Adrenal gland (tissue), 12 donors: ENCODE results near the gene TCTN3. TPM values are rescaled to one million over a fixed set of nuclear protein-coding genes. Genes with fewer than 3 reads are reported as not detected.

ENCODE experiments used
- DNase-seq, 7 donors: peaks; one replicate each; pipeline ENCODE4 v3.0.0-alpha.2; 2019 to 2020
- H3K27ac ChIP-seq, 5 donors: fragments of 200-600 bp; sonication (generic) in 4 of 5; 1 replicate in 3 of 5; 2 replicates in 2 of 5; pipeline versions ENCODE4 v1.5.1 to v1.8.0; 2016 to 2020; ENCODE audit warnings: mild to moderate bottlenecking in 1 of 5
- H3K27me3 ChIP-seq: fragments of 200-600 bp; 2 replicates; pipeline ENCODE4 v1.8.0; 2021
- H3K36me3 ChIP-seq, 2 donors: fragments of 200-600 bp; replicated peaks in 1 of 2; 1 replicate in 1 of 2; 2 replicates in 1 of 2; pipeline versions ENCODE4 v1.5.1 to v1.8.0; 2018 to 2022
- H3K4me1 ChIP-seq, 2 donors: fragments of 200-600 bp; replicated peaks in 1 of 2; 1 replicate in 1 of 2; 2 replicates in 1 of 2; pipeline versions ENCODE4 v1.5.1 to v1.8.0; 2018 to 2021
- H3K4me3 ChIP-seq, 4 donors: fragments of 200-600 bp; sonication (generic) in 3 of 4; one replicate each; pipeline ENCODE4 v1.5.1; 2016 to 2018
- H3K9me3 ChIP-seq, 3 donors: fragments of 200-600 bp; sonication (generic) in 1 of 3; replicated peaks in 1 of 3; 1 replicate in 2 of 3; 2 replicates in 1 of 3; pipeline versions ENCODE4 v1.5.1 to v1.8.0; 2016 to 2021
- CTCF ChIP-seq, 6 experiments: fragments of 450-650 bp in 4 of 6; fragments of 200-600 bp in 2 of 6; sonication (generic) in 1 of 6; IDR thresholded peaks; 1 replicate in 5 of 6; 2 replicates in 1 of 6; pipeline versions ENCODE4 v1.5.1 to v1.8.0; 2016 to 2021; ENCODE audit warnings: antibody characterized with exemption in 6 of 6, mild to moderate bottlenecking in 2 of 6, moderate library complexity in 1 of 6
- POLR2A ChIP-seq, 2 donors: fragments of 450-650 bp; IDR thresholded peaks; one replicate each; pipeline ENCODE4 v1.6.1; 2017; ENCODE audit warnings: antibody characterized with exemption in 2 of 2, mild to moderate bottlenecking in 2 of 2, moderate library complexity in 1 of 2
- WGBS, 4 donors: extraction: QIAGEN DNeasy Blood & Tissue Kit in 2 of 4; methylation state at CpG; one replicate each; pipeline versions ENCODE4 v1.1.5 to v1.1.7; 2013 to 2017; 5-methylcytosine and 5-hydroxymethylcytosine counted together
- intact Hi-C, 2 donors: fragments of 100-400 bp; cut with DNase I; formaldehyde crosslinking; loops; one replicate each; pipeline versions ENCODE4 v1.14.1 to v1.15.0; 2022 to 2023
- polyA plus RNA-seq, 3 donors: library from polyadenylated mRNA; stranded (reverse); fragments of 200-250 nt in 2 of 3; fragments of 350-450 nt in 1 of 3; fragmentation: Illumina TruSeq in 1 of 3; extraction: RNeasy Lipid Tissue Mini Kit (QIAGEN cat#74804) in 1 of 3; gene quantifications; one replicate each; pipeline ENCODE4 v1.2.3, GENCODE V29; 2013 to 2014
- total RNA-seq, 9 donors: library from RNA; depleted of rRNA in 4 of 9; stranded (reverse); fragments of >200 nt in 4 of 9; fragments of 120-200 nt in 1 of 9; fragmentation: NEBNext Ultra II Directional in 1 of 9; extraction: Animal tissue kit (Norgen Biotek cat#: 25700) in 1 of 9; gene quantifications; one replicate each; pipeline versions ENCODE4 v1.1.0 to v1.2.4, GENCODE V29; 2013 to 2023
- donor health status: healthy with polysubstance abuse.
- donor health status: Bipolar disorder and iron deficiency.
- donor health status: DM: yes; HTN: yes; CAD: no.
- donor health status: DM: no; HTN: no; CAD: no.
- donor health status: DM: no; HTN: no; CAD: no.
- donor health status: DM: yes; HTN: yes; CAD: no.

The TCTN3 gene
- total and polyA plus RNA-seq, 12 donors: 14.2 to 72.3 (median 43.6) TPM

GRCh38 chr10:95644901-95645300, 48.8 kb downstream of the TCTN3 start:
- Histone ChIP-seq H3K4me1 (no peaks in the 10 kb centered on the region), H3K9me3 (no peaks in the 10 kb centered on the region), H3K36me3 (peaks cover 0 to 26% of the 10 kb centered on the region in 2 donors), H3K27ac (no peak overlapping the region), H3K4me3 (no peak overlapping the region), H3K27me3 (no peaks in the 10 kb centered on the region)
- 41 to 73% (median 53%) methylated on average over 1 of the region's 1 CpG for WGBS, 4 donors
- intact Hi-C loops: no loop called here
- TF ChIP-seq CTCF (IDR thresholded peaks at IDR 0.05) (no peak), POLR2A (IDR thresholded peaks at IDR 0.05) (no peak)
- no peak for DNase-seq

- no peak overlapping the region for H3K4me3 ChIP-seq
- WGBS, 4 donors: 96 to 100% (median 100%) methylated on average over 1 of the region's 1 CpG
- H3K36me3 ChIP-seq: peaks cover 0 to 48% of the 10 kb centered on the region in 2 donors
- H3K9me3 ChIP-seq: no peaks in the 10 kb centered on the region
- H3K27ac ChIP-seq: no peak overlapping the region
- intact Hi-C loops: no loop called here
- H3K27me3 ChIP-seq: no peaks in the 10 kb centered on the region
- H3K4me1 ChIP-seq: no peaks in the 10 kb centered on the region
- DNase-seq: no peak
- TF ChIP-seq CTCF (IDR thresholded peaks at IDR 0.05): no peak
- no peak for TF ChIP-seq POLR2A (IDR thresholded peaks at IDR 0.05)
Measured at GRCh38 chr10:95640891-95641315, 52.8 kb downstream of the TCTN3 start.

- no peak overlapping the region for H3K4me3 ChIP-seq
- H3K9me3 ChIP-seq: no peaks in the 10 kb centered on the region
- H3K27ac ChIP-seq: no peak overlapping the region
- DNase-seq: no peak
- H3K4me1 ChIP-seq: no peaks in the 10 kb centered on the region
- TF ChIP-seq POLR2A (IDR thresholded peaks at IDR 0.05): no peak
- TF ChIP-seq CTCF (IDR thresholded peaks at IDR 0.05): no peak
- peaks cover 0 to 54% of the 10 kb centered on the region in 2 donors for H3K36me3 ChIP-seq
- no peaks in the 10 kb centered on the region for H3K27me3 ChIP-seq
- intact Hi-C loops: no loop called here
- WGBS, 4 donors: 98 to 100% (median 99%) methylated on average over 4 of the region's 4 CpGs
Measured at GRCh38 chr10:95637911-95638310, 55.8 kb downstream of the TCTN3 start.

GRCh38 chr10:95637140-95637539, 56.6 kb downstream of the TCTN3 start:
- H3K36me3 ChIP-seq: peaks cover 0 to 52% of the 10 kb centered on the region in 2 donors
- no peaks in the 10 kb centered on the region for H3K27me3 ChIP-seq
- 94 to 98% (median 97%) methylated on average over 10 of the region's 10 CpGs for WGBS, 4 donors
- no peaks in the 10 kb centered on the region for H3K9me3 ChIP-seq
- no peak for DNase-seq
- TF ChIP-seq POLR2A (IDR thresholded peaks at IDR 0.05): no peak
- TF ChIP-seq CTCF (IDR thresholded peaks at IDR 0.05): no peak
- intact Hi-C loops: no loop called here
- no peaks in the 10 kb centered on the region for H3K4me1 ChIP-seq
- no peak overlapping the region for H3K4me3 ChIP-seq
- H3K27ac ChIP-seq: no peak overlapping the region
